GM12892 (cell line): ENCODE measurements around the gene TULP4.

Source experiments
- POLR2A ChIP-seq: IDR thresholded peaks from 2 replicates; pipeline ENCODE4 v1.6.1; 2011; ENCODE audit warnings: low read depth, low read length, control low read depth
- POLR2AphosphoS5 ChIP-seq: IDR thresholded peaks from 2 replicates; pipeline ENCODE4 v1.6.1; 2011; ENCODE audit warnings: low read depth, low read length, control low read depth

- no peak for TF ChIP-seq POLR2AphosphoS5
- TF ChIP-seq POLR2A, result no peak
Observed at GRCh38 chr6:158500016-158500735, 187.9 kb downstream of the TULP4 start.
